NT2/D1 (cell line): ENCODE data around the gene UBAC2.

Experiments used
- SUZ12 ChIP-seq: IDR thresholded peaks from 2 replicates; pipeline ENCODE4 v1.6.1; 2011; ENCODE audit not compliant: insufficient read length, insufficient read depth; ENCODE audit errors: extremely low read depth
- YY1 ChIP-seq: IDR thresholded peaks from 2 replicates; pipeline ENCODE4 v1.6.1; 2011; ENCODE audit not compliant: insufficient read length, insufficient read depth
- ZNF274 ChIP-seq: IDR thresholded peaks from 2 replicates; pipeline ENCODE4 v1.6.1; 2011; ENCODE audit warnings: mild to moderate bottlenecking, low read depth, low read length

- TF ChIP-seq ZNF274, result no peak
- no peak for TF ChIP-seq YY1
- no peak for TF ChIP-seq SUZ12
Measured at GRCh38 chr13:99215184-99215830, 14.7 kb downstream of the UBAC2 start.
